PC-3 (cell line): ENCODE measurements around the gene STX18.

Source experiments
- EZH2 ChIP-seq: fragments of 300-600 bp; sonication (generic); IDR thresholded peaks from one replicate; pipeline ENCODE4 v1.6.1; 2017; ENCODE audit warnings: antibody characterized with exemption, mild to moderate bottlenecking, low read length; ENCODE audit not compliant: unreplicated experiment
- TF ChIP-seq, protein P1 (sequence below): fragments of 300-600 bp; sonication (generic); conservative IDR thresholded peaks from 2 replicates; pipeline ENCODE4 v1.5.1; 2017; ENCODE audit warnings: antibody characterized with exemption, low read depth, mild to moderate bottlenecking, low read length

GRCh38 chr4:4470208-4470607 is 71.6 kb downstream of the STX18 start:
- TF ChIP-seq, protein P1, sequence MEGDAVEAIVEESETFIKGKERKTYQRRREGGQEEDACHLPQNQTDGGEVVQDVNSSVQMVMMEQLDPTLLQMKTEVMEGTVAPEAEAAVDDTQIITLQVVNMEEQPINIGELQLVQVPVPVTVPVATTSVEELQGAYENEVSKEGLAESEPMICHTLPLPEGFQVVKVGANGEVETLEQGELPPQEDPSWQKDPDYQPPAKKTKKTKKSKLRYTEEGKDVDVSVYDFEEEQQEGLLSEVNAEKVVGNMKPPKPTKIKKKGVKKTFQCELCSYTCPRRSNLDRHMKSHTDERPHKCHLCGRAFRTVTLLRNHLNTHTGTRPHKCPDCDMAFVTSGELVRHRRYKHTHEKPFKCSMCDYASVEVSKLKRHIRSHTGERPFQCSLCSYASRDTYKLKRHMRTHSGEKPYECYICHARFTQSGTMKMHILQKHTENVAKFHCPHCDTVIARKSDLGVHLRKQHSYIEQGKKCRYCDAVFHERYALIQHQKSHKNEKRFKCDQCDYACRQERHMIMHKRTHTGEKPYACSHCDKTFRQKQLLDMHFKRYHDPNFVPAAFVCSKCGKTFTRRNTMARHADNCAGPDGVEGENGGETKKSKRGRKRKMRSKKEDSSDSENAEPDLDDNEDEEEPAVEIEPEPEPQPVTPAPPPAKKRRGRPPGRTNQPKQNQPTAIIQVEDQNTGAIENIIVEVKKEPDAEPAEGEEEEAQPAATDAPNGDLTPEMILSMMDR: no peak
- no peak for TF ChIP-seq EZH2
